HCT116 (cell line): Measurements from ENCODE around the gene PXYLP1. TPM values are rescaled to one million over a fixed set of nuclear protein-coding genes. Genes with fewer than 3 reads are reported as not detected.

Experiments used
- ATAC-seq: fragments of 200-7000 bp; cut with Tn5 transposase; 2 replicates; pipeline ENCODE4 v1.9.1; 2020; ENCODE audit warnings: mild to moderate bottlenecking, moderate library complexity
- BruUV-seq: library from RNA; stranded (reverse); fragments of 400-500 nt; replicated peaks from 2 replicates; lab custom pipeline; 2021; lab: Mats Ljungman, UMichigan
- CTCF ChIA-PET: fragments of 300-600 bp; sonication (Branson Sonifier 250); formaldehyde crosslinking; loops from one replicate; lab custom pipeline; 2021; ENCODE audit warnings: antibody characterized with exemption; lab: Charles Lee
- POLR2A ChIA-PET: fragments of 300-600, 350-600 bp; sonication (Branson Sonifier 250); formaldehyde crosslinking; loops from one replicate; lab custom pipeline; 2021; ENCODE audit warnings: antibody characterized with exemption; lab: Charles Lee
- RAD21 ChIA-PET, 2 experiments: fragments of 300-600 bp; sonication (Branson Sonifier 250); formaldehyde crosslinking; loops; one replicate each; lab custom pipeline; 2023; ENCODE audit warnings: low total read pairs in 2 of 2; ENCODE audit not compliant: uncharacterized antibody in 2 of 2, unreplicated experiment in 2 of 2, low non-redundant PET in 1 of 2; lab: Charles Lee
- DNase-seq: peaks from one replicate; pipeline ENCODE4 v3.0.0-alpha.2; 2010; ENCODE audit warnings: low read depth, low spot score
- H2AFZ ChIP-seq: fragments of 200-600 bp; shearing (Covaris generic), sonication (generic); 2 replicates; pipeline ENCODE4 v1.6.1; 2017; ENCODE audit warnings: low read depth, mixed run types, mixed read lengths, antibody characterized with exemption, low read length; ENCODE audit not compliant: poor library complexity, severe bottlenecking
- H3K27ac ChIP-seq: 2 replicates; pipeline ENCODE4 v1.5.1; 2012; ENCODE audit warnings: low read depth, low read length
- H3K27me3 ChIP-seq: fragments of 200-600 bp; sonication (generic); 2 replicates; pipeline ENCODE4 v1.6.1; 2016; ENCODE audit warnings: mixed run types, low read length, mixed read lengths; ENCODE audit not compliant: insufficient read depth
- H3K36me3 ChIP-seq, 2 experiments: fragments of 200-500 bp in 1 of 2; fragments of 200-600 bp in 1 of 2; sonication (Bioruptor generic) in 1 of 2; sonication (generic) in 1 of 2; 2 replicates each; pipeline versions ENCODE4 v1.5.1 to v1.6.1; 2014 to 2016; ENCODE audit warnings: low read length in 2 of 2, inconsistent platforms in 1 of 2, mixed read lengths in 1 of 2, mixed run types in 1 of 2; ENCODE audit not compliant: insufficient read depth in 2 of 2, control insufficient read depth in 1 of 2
- H3K4me1 ChIP-seq, 2 experiments: fragments of 200-600 bp in 1 of 2; sonication (generic) in 1 of 2; 2 replicates each; pipeline versions ENCODE4 v1.5.1 to v1.6.1; 2012 to 2017; ENCODE audit warnings: low read length in 2 of 2, inconsistent platforms in 1 of 2, mild to moderate bottlenecking in 1 of 2, mixed read lengths in 1 of 2, mixed run types in 1 of 2, moderate library complexity in 1 of 2; ENCODE audit not compliant: insufficient read depth in 2 of 2, control insufficient read depth in 1 of 2
- H3K4me2 ChIP-seq: fragments of 200-600 bp; sonication (generic); 2 replicates; pipeline ENCODE4 v1.6.1; 2017; ENCODE audit warnings: mixed run types, low read length, mixed read lengths
- H3K4me3 ChIP-seq, 2 experiments: fragments of 200-600 bp in 1 of 2; sonication (generic) in 1 of 2; replicated peaks in 1 of 2; 2 replicates each; pipeline ENCODE4 v1.5.1; 2011 to 2016; ENCODE audit warnings: low read length in 2 of 2, control low read depth in 1 of 2, low read depth in 1 of 2, mild to moderate bottlenecking in 1 of 2, mixed read lengths in 1 of 2, mixed run types in 1 of 2
- H3K79me2 ChIP-seq: fragments of 200-600 bp; sonication (generic); 2 replicates; pipeline ENCODE4 v1.6.1; 2017; ENCODE audit warnings: mild to moderate bottlenecking, mixed run types, low read length, moderate library complexity, mixed read lengths; ENCODE audit not compliant: insufficient read depth
- H3K9ac ChIP-seq: fragments of 200-600 bp; sonication (generic); 2 replicates; pipeline ENCODE4 v1.6.1; 2016; ENCODE audit warnings: low read length, mixed read lengths
- H3K9me2 ChIP-seq: fragments of 200-600 bp; sonication (generic), shearing (Covaris generic); 2 replicates; pipeline ENCODE4 v1.6.1; 2017; ENCODE audit warnings: mixed run types, mild to moderate bottlenecking, moderate library complexity; ENCODE audit not compliant: insufficient read depth
- H3K9me3 ChIP-seq, 2 experiments: fragments of 200-500 bp in 1 of 2; fragments of 200-600 bp in 1 of 2; sonication (Bioruptor generic) in 1 of 2; sonication (generic) in 1 of 2; 2 replicates each; pipeline ENCODE4 v1.6.1; 2014 to 2017; ENCODE audit warnings: low read length in 2 of 2, mixed read lengths in 2 of 2, inconsistent platforms in 1 of 2, low read depth in 1 of 2, mild to moderate bottlenecking in 1 of 2, mixed run types in 1 of 2, moderate library complexity in 1 of 2; ENCODE audit not compliant: control insufficient read depth in 1 of 2, insufficient read depth in 1 of 2
- H4K20me1 ChIP-seq: fragments of 200-600 bp; sonication (generic), shearing (Covaris generic); 2 replicates; pipeline ENCODE4 v1.6.1; 2017; ENCODE audit warnings: mixed run types, mild to moderate bottlenecking, moderate library complexity; ENCODE audit not compliant: insufficient read depth
- CBX3 ChIP-seq: IDR thresholded peaks from 2 replicates; pipeline ENCODE4 v1.6.1; 2012; ENCODE audit warnings: low read depth
- CEBPB ChIP-seq: IDR thresholded peaks from 2 replicates; pipeline ENCODE4 v1.6.1; 2012; ENCODE audit warnings: low read depth
- EGR1 ChIP-seq: IDR thresholded peaks from 2 replicates; pipeline ENCODE4 v1.6.1; 2012; ENCODE audit warnings: low read depth
- ELF1 ChIP-seq: IDR thresholded peaks from 2 replicates; pipeline ENCODE4 v1.6.1; 2012; ENCODE audit warnings: low read depth, borderline replicate concordance
- EZH2phosphoT487 ChIP-seq: fragments of 200-600 bp; IDR thresholded peaks from 2 replicates; pipeline ENCODE4 v1.6.1; 2018; ENCODE audit warnings: antibody characterized with exemption, borderline replicate concordance
- FOSL1 ChIP-seq: IDR thresholded peaks from 2 replicates; pipeline ENCODE4 v1.6.1; 2012; ENCODE audit warnings: low read depth
- JUND ChIP-seq: IDR thresholded peaks from 2 replicates; pipeline ENCODE4 v1.6.1; 2012
- POLR2A ChIP-seq: IDR thresholded peaks from 2 replicates; pipeline ENCODE4 v1.7.0; 2011; ENCODE audit warnings: borderline replicate concordance; ENCODE audit not compliant: insufficient read depth, insufficient read length; ENCODE audit errors: extremely low read depth
- RAD21 ChIP-seq: IDR thresholded peaks from 2 replicates; pipeline ENCODE4 v1.6.1; 2012; ENCODE audit warnings: low read depth, mild to moderate bottlenecking
- REST ChIP-seq: IDR thresholded peaks from 2 replicates; pipeline ENCODE4 v1.6.1; 2012; ENCODE audit warnings: low read depth
- SIN3A ChIP-seq: IDR thresholded peaks from 2 replicates; pipeline ENCODE4 v1.6.1; 2012; ENCODE audit warnings: low read depth
- SP1 ChIP-seq: IDR thresholded peaks from 2 replicates; pipeline ENCODE4 v1.6.1; 2012; ENCODE audit warnings: low read depth
- SRF ChIP-seq: IDR thresholded peaks from 2 replicates; pipeline ENCODE4 v1.6.1; 2012; ENCODE audit warnings: low read depth
- TCF7L2 ChIP-seq: IDR thresholded peaks from 2 replicates; pipeline ENCODE4 v1.7.0; 2011; ENCODE audit warnings: borderline replicate concordance, inconsistent platforms; ENCODE audit not compliant: insufficient read depth, insufficient read length; ENCODE audit errors: extremely low read depth
- YY1 ChIP-seq: IDR thresholded peaks from 2 replicates; pipeline ENCODE4 v1.6.1; 2011; ENCODE audit warnings: low read length, low read depth, moderate library complexity, mild to moderate bottlenecking; ENCODE audit not compliant: insufficient replicate concordance; ENCODE audit errors: extremely low read depth
- ZFX ChIP-seq: fragments of 450-650 bp; IDR thresholded peaks from 2 replicates; pipeline ENCODE4 v1.6.1; 2017
- intact Hi-C: fragments of 100-400 bp; cut with micrococcal nuclease; formaldehyde crosslinking; loops from 2 replicates; pipeline ENCODE4 v1.10.0; 2022
- total RNA-seq: library from RNA; stranded (reverse); gene quantifications from one replicate; pipeline ENCODE4 v1.2.1, GENCODE V29; 2021; ENCODE audit not compliant: unreplicated experiment

The PXYLP1 gene
- total RNA-seq, 1 experiment from 2014 or later, result 15.3 TPM

DNA sequence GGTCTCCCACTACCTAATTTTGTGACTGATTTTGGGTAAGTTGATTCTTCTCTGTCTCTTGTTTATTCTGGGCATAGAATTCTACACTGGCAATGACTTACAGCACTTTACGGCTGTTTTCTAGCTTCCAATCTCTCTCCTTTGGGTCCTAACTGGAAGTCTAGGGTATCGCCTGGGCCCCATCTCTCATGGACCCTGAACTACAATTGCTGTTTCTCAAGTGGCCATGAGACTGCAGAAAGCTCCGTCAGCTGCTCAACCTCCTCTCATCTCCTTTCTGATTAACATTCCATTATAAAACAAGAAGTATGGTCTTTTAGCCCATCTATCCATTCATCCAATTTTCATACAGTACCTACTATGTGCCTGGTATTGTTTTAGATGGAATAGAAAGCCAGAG is 4.4 kb upstream of the PXYLP1 start:
- Histone ChIP-seq H4K20me1 (no peaks in the 10 kb centered on the region), H3K9ac (no peak overlapping the region), H2AFZ (no peak overlapping the region), H3K36me3 (no peaks in the 10 kb centered on the region), H3K4me1 (peaks cover 5 to 7% of the 10 kb centered on the region in 2 experiments; a peak in 3 of 4 replicates), H3K4me3 (no peak overlapping the region), H3K9me3 (no peaks in the 10 kb centered on the region), H3K79me2 (no peaks in the 10 kb centered on the region), H3K27ac (no peak overlapping the region), H3K4me2 (no peak overlapping the region), H3K27me3 (no peaks in the 10 kb centered on the region), H3K9me2 (no peaks in the 10 kb centered on the region)
- no peak for TF ChIP-seq YY1
- no peak for TF ChIP-seq EGR1
- no peak for TF ChIP-seq EZH2phosphoT487
- TF ChIP-seq SP1, result no peak
- TF ChIP-seq POLR2A, result no peak
- no peak for TF ChIP-seq FOSL1
- no peak for TF ChIP-seq REST
- TF ChIP-seq SRF, result no peak
- TF ChIP-seq ZFX, result no peak
- no peak for TF ChIP-seq RAD21
- no peak for TF ChIP-seq CBX3
- no peak for TF ChIP-seq CEBPB
- TF ChIP-seq SIN3A, result no peak
- no peak for TF ChIP-seq JUND
- TF ChIP-seq TCF7L2, result no peak
- TF ChIP-seq ELF1, result no peak
- no TSS peak for BruUV-seq
- intact Hi-C loops, result no loop called here
- DNase-seq (no peak), ATAC-seq (no peak)
- POLR2A ChIA-PET, result no interaction called here
- RAD21 ChIA-PET, result no interaction called here
- CTCF ChIA-PET, result no interaction called here
